Ascending aorta (tissue), 2 donors: ENCODE data around the gene COX20. TPM values are rescaled to one million over a fixed set of nuclear protein-coding genes. Genes with fewer than 3 reads are reported as not detected.

Source experiments
- DNase-seq, 2 donors: peaks; one replicate each; pipeline ENCODE4 v3.0.0-alpha.2; 2019; ENCODE audit warnings: low spot score in 2 of 2
- H3K27ac ChIP-seq, 2 donors: fragments of 200-600 bp; sonication (generic); one replicate each; pipeline ENCODE4 v1.5.1; 2016 to 2017; ENCODE audit warnings: mild to moderate bottlenecking in 1 of 2
- H3K27me3 ChIP-seq: fragments of 200-600 bp; sonication (generic); one replicate; pipeline ENCODE4 v1.5.1; 2017
- H3K36me3 ChIP-seq, 2 donors: fragments of 200-600 bp; sonication (generic); one replicate each; pipeline ENCODE4 v1.5.1; 2016
- H3K4me1 ChIP-seq, 2 donors: fragments of 200-600 bp; sonication (generic); one replicate each; pipeline ENCODE4 v1.5.1; 2016 to 2017; ENCODE audit warnings: mild to moderate bottlenecking in 1 of 2
- H3K4me3 ChIP-seq, 2 donors: fragments of 200-600 bp; sonication (generic); one replicate each; pipeline ENCODE4 v1.5.1; 2016 to 2017; ENCODE audit warnings: mild to moderate bottlenecking in 1 of 2
- H3K9me3 ChIP-seq, 2 donors: fragments of 200-600 bp; sonication (generic); one replicate each; pipeline ENCODE4 v1.5.1; 2016
- CTCF ChIP-seq, 3 experiments: fragments of 200-600 bp in 2 of 3; fragments of 450-650 bp in 1 of 3; sonication (generic) in 2 of 3; IDR thresholded peaks; one replicate each; pipeline ENCODE4 v1.5.1; 2016 to 2019; ENCODE audit warnings: antibody characterized with exemption in 3 of 3, mild to moderate bottlenecking in 1 of 3, moderate library complexity in 1 of 3
- intact Hi-C: fragments of 100-400 bp; cut with DNase I; formaldehyde crosslinking; loops from one replicate; pipeline ENCODE4 v1.15.1; 2023
- total RNA-seq: library from RNA; depleted of rRNA; stranded (reverse); fragments of >200 nt; gene quantifications from one replicate; pipeline ENCODE4 v1.1.0, GENCODE V29; 2016

The COX20 gene
- total RNA-seq, 1 donor from 2014 or later = 8.2 TPM

- H3K4me1 ChIP-seq = no peaks in the 10 kb centered on the region
- no peaks in the 10 kb centered on the region for H3K27me3 ChIP-seq
- H3K9me3 ChIP-seq = no peaks in the 10 kb centered on the region
- H3K4me3 ChIP-seq = no peak overlapping the region
- H3K36me3 ChIP-seq = no peaks in the 10 kb centered on the region
- no peak overlapping the region for H3K27ac ChIP-seq
- peak in 1 of 2 donors; percentile 28 for DNase-seq
- intact Hi-C loops = loop anchor here (2.0 kb wide), 1 partner anchor 241 kb away; no protein-coding TSS in a partner anchor
- no peak for TF ChIP-seq CTCF (IDR thresholded peaks at IDR 0.05)
Measured at GRCh38 chr1:244802041-244802440, 33.4 kb upstream of the COX20 start.

- no peaks in the 10 kb centered on the region for H3K4me1 ChIP-seq
- no peak for TF ChIP-seq CTCF (IDR thresholded peaks at IDR 0.05)
- H3K9me3 ChIP-seq = no peaks in the 10 kb centered on the region
- DNase-seq = peak in 1 of 2 donors; percentile 12
- no peaks in the 10 kb centered on the region for H3K36me3 ChIP-seq
- intact Hi-C loops = loop anchor here (2.0 kb wide), 1 partner anchor 240 kb away; no protein-coding TSS in a partner anchor
- no peaks in the 10 kb centered on the region for H3K27me3 ChIP-seq
- no peak overlapping the region for H3K27ac ChIP-seq
- no peak overlapping the region for H3K4me3 ChIP-seq
Measured at GRCh38 chr1:244802556-244803239, 32.8 kb upstream of the COX20 start.

GRCh38 chr1:244804841-244805240 is 30.6 kb upstream of the COX20 start:
- intact Hi-C loops = no loop called here
- TF ChIP-seq CTCF (IDR thresholded peaks at IDR 0.05) = no peak
- Histone ChIP-seq H3K36me3 (no peaks in the 10 kb centered on the region), H3K27ac (no peak overlapping the region), H3K4me1 (no peaks in the 10 kb centered on the region), H3K27me3 (no peaks in the 10 kb centered on the region), H3K4me3 (no peak overlapping the region), H3K9me3 (no peaks in the 10 kb centered on the region)
- DNase-seq = peak in 1 of 2 donors; percentile 9

GRCh38 chr1:244807138-244807537 is 28.3 kb upstream of the COX20 start:
- intact Hi-C loops = no loop called here
- no peak for TF ChIP-seq CTCF (IDR thresholded peaks at IDR 0.05)
- Histone ChIP-seq H3K27me3 (no peaks in the 10 kb centered on the region), H3K4me1 (no peaks in the 10 kb centered on the region), H3K4me3 (no peak overlapping the region), H3K9me3 (no peaks in the 10 kb centered on the region), H3K36me3 (no peaks in the 10 kb centered on the region), H3K27ac (no peak overlapping the region)
- DNase-seq = no peak

GRCh38 chr1:244810221-244810620 is 25.2 kb upstream of the COX20 start:
- DNase-seq = peak in 1 of 2 donors; percentile 28
- Histone ChIP-seq H3K36me3 (no peaks in the 10 kb centered on the region), H3K4me1 (no peaks in the 10 kb centered on the region), H3K9me3 (no peaks in the 10 kb centered on the region), H3K27ac (no peak overlapping the region), H3K27me3 (no peaks in the 10 kb centered on the region), H3K4me3 (no peak overlapping the region)
- intact Hi-C loops = no loop called here
- TF ChIP-seq CTCF (IDR thresholded peaks at IDR 0.05) = no peak
